ENCODE data around the gene KMT2C.
"Not testable (repeated sequence)": the region's sequence is repeated elsewhere in the genome, so short reads cannot be mapped to it uniquely, and the experiment has no call there.

Gene KMT2C

GRCh38 chr7:152462995-152463708 is 27.3 kb upstream of the KMT2C start:
- H3K36me3 Mint-ChIP-seq, result peaks cover 2% of the 10 kb centered on the region
- H3K27me3 Mint-ChIP-seq, result no peaks in the 10 kb centered on the region
- peak; percentile 1 for ATAC-seq

DNA sequence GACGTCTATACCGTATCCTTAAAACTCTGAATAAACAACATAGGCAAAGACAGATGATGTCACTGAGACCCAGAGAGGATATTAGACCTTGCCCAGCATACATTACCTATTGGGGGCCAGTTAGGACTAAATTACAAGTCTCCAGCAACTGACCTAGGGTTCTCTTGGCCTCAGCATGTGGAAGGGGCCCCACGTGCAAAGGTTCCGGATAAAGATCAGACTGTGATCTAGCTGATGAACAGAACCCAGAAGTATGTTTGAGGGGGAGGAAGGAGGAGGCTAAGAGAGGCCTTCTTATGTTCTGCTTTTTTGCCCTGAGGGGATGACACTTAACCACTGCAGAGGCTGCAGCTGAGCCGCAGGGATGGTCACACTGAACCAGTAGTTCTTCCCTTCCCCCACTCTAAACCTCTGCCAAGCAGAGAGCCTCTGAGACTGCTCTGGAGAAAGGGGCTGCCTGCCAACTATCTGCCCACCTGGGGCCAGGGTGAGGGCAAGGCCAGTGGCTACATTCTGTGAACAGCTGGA is 24.0 kb upstream of the KMT2C start:
- peaks cover 23% of the 10 kb centered on the region for H3K4me1 Mint-ChIP-seq
- no peaks in the 10 kb centered on the region for H3K27me3 Mint-ChIP-seq
- H3K36me3 Mint-ChIP-seq, result peaks cover 6% of the 10 kb centered on the region
- ATAC-seq, result peak; percentile 27
- peak overlapping the region; percentile 15 for H3K4me3 Mint-ChIP-seq
- no peaks in the 10 kb centered on the region for H3K9me3 Mint-ChIP-seq
- H3K27ac Mint-ChIP-seq, result peak overlapping the region; percentile 73

More at GRCh38 chr7:152462995-152463708, 27.3 kb upstream of the KMT2C start:
- H3K27ac Mint-ChIP-seq, result peak overlapping the region; percentile 57
- H3K4me3 Mint-ChIP-seq, result peak overlapping the region; percentile 93
- no peaks in the 10 kb centered on the region for H3K9me3 Mint-ChIP-seq
- H3K4me1 Mint-ChIP-seq, result peaks cover 29% of the 10 kb centered on the region

- Mint-ChIP-seq H3K4me3 (no peak overlapping the region), H3K9me3 (no peaks in the 10 kb centered on the region), H3K4me1 (no peaks in the 10 kb centered on the region), H3K27me3 (no peaks in the 10 kb centered on the region), H3K36me3 (no peaks in the 10 kb centered on the region), H3K27ac (no peak overlapping the region)
- ATAC-seq, result no peak
Observed at GRCh38 chr7:152451356-152451755, 15.6 kb upstream of the KMT2C start.

GRCh38 chr7:152445386-152446008 is 9.7 kb upstream of the KMT2C start:
- H3K4me3 Mint-ChIP-seq, ATAC-seq, H3K9me3 Mint-ChIP-seq, H3K27me3 Mint-ChIP-seq, H3K27ac Mint-ChIP-seq, H3K4me1 Mint-ChIP-seq, H3K36me3 Mint-ChIP-seq: not testable (repeated sequence)

DNA sequence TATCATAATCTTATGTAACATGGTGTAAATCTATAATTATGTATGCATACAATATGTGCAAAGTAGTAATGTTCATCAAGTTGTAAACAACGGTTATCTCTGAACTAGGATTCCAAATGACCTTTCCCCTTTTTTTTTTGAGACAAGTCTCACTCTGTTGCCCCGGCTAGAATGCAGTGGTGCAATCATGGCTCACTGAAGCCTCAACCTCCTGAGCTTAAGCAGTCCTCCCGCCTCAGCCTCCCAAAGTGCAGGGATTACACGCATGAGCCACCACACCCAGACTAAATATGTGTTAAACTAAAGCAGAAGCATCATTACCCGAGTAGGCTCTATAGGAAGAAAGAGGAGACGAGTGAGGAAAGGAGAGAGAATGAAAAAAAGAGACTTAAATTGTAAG is 7.8 kb upstream of the KMT2C start:
- H3K36me3 Mint-ChIP-seq, result no peaks in the 10 kb centered on the region
- no peaks in the 10 kb centered on the region for H3K27me3 Mint-ChIP-seq
- no peak for ATAC-seq
- H3K9me3 Mint-ChIP-seq, result no peaks in the 10 kb centered on the region
- H3K4me1 Mint-ChIP-seq, result no peaks in the 10 kb centered on the region
- no peak overlapping the region for H3K27ac Mint-ChIP-seq
- no peak overlapping the region for H3K4me3 Mint-ChIP-seq

GRCh38 chr7:152442330-152442835 is 6.6 kb upstream of the KMT2C start:
- Mint-ChIP-seq H3K9me3 (no peaks in the 10 kb centered on the region), H3K27ac (no peak overlapping the region), H3K4me1 (peaks cover 2% of the 10 kb centered on the region), H3K27me3 (no peaks in the 10 kb centered on the region), H3K4me3 (no peak overlapping the region), H3K36me3 (no peaks in the 10 kb centered on the region)
- ATAC-seq, result no peak

DNA sequence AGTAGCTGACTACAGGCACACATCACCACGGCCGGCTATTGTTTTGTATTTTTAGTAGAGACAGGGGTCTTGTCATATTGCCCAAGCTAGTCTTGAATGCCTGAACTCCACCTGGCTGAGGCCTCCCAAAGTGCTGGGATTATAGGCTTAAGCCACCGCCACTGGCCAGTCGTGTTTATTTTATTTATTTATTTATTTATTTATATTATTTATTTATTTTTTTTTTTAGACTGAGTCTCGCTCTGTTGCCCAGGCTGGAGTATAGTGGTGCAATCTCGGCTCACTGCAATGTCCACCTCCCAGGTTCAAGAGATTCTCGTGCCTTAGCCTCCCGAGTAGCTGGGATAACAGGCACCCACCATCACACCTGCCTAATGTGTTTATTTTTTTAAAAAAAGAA is 6.0 kb upstream of the KMT2C start:
- not testable (repeated sequence) for H3K9me3 Mint-ChIP-seq, H3K4me1 Mint-ChIP-seq, H3K36me3 Mint-ChIP-seq, ATAC-seq, H3K27ac Mint-ChIP-seq, H3K27me3 Mint-ChIP-seq, H3K4me3 Mint-ChIP-seq

- not testable (repeated sequence) for ATAC-seq, H3K27ac Mint-ChIP-seq, H3K27me3 Mint-ChIP-seq, H3K4me3 Mint-ChIP-seq, H3K36me3 Mint-ChIP-seq, H3K4me1 Mint-ChIP-seq, H3K9me3 Mint-ChIP-seq
Observed at GRCh38 chr7:152441168-152441567, 5.4 kb upstream of the KMT2C start.

GRCh38 chr7:152438017-152438416 is 2.2 kb upstream of the KMT2C start:
- not testable (repeated sequence) for H3K27me3 Mint-ChIP-seq, H3K9me3 Mint-ChIP-seq, H3K4me3 Mint-ChIP-seq, H3K27ac Mint-ChIP-seq, ATAC-seq, H3K36me3 Mint-ChIP-seq
- H3K4me1 Mint-ChIP-seq, result peaks cover 23% of the 10 kb centered on the region

- H3K36me3 Mint-ChIP-seq, H3K27me3 Mint-ChIP-seq, ATAC-seq, H3K9me3 Mint-ChIP-seq: not testable (repeated sequence)
- H3K27ac Mint-ChIP-seq, result peak overlapping the region; percentile 90
- H3K4me1 Mint-ChIP-seq, result peaks cover 23% of the 10 kb centered on the region
- peak overlapping the region; percentile 82 for H3K4me3 Mint-ChIP-seq
Observed at GRCh38 chr7:152436931-152437575, 1.2 kb upstream of the KMT2C start.

DNA sequence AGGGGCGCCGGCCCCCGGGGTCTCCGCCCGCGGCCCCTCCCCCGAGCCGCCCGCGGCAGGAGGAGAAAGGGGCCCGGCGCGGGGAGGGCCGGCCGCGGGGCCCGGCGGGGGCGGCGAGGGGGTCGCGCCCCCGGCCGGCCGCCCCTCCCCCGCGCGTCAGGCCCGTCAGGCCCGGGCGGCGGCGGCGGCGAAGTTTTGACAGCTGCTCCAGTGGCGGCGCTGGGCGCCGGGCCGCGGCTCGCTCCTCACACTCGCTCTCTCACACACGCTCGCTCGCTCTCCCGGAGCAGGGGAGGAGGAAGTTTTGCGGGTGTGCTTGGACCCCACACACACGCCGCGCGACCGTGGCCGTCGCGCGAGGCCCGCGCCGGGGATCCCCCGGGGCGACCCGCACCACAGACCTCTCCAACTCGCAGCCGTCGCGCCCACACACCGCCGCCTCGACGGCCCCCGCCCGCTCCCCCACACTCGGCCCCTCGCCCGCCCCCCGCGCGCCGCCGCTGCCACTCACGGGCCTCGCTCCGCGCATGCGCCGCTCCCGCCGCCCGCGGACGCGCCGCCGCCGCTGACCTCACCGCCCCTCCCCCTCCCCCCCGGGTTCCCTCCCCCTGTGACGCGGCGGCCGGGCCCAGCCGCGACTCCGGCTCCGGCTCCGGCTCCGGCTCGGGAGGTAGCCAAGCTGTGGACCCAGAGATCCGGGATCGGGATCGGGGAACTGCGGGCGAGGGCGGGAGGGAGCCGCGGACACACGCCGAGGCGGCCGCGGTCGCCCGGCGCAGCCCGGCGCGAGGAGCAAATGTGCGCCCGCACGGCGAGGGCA is 518 bp upstream of the KMT2C start:
- no peaks in the 10 kb centered on the region for H3K27me3 Mint-ChIP-seq
- ATAC-seq, result peak; percentile 82
- H3K36me3 Mint-ChIP-seq, result no peaks in the 10 kb centered on the region
- peak overlapping the region; percentile 82 for H3K4me3 Mint-ChIP-seq
- H3K9me3 Mint-ChIP-seq, result no peaks in the 10 kb centered on the region
- peak overlapping the region; percentile 90 for H3K27ac Mint-ChIP-seq
- H3K4me1 Mint-ChIP-seq, result peaks cover 25% of the 10 kb centered on the region

DNA sequence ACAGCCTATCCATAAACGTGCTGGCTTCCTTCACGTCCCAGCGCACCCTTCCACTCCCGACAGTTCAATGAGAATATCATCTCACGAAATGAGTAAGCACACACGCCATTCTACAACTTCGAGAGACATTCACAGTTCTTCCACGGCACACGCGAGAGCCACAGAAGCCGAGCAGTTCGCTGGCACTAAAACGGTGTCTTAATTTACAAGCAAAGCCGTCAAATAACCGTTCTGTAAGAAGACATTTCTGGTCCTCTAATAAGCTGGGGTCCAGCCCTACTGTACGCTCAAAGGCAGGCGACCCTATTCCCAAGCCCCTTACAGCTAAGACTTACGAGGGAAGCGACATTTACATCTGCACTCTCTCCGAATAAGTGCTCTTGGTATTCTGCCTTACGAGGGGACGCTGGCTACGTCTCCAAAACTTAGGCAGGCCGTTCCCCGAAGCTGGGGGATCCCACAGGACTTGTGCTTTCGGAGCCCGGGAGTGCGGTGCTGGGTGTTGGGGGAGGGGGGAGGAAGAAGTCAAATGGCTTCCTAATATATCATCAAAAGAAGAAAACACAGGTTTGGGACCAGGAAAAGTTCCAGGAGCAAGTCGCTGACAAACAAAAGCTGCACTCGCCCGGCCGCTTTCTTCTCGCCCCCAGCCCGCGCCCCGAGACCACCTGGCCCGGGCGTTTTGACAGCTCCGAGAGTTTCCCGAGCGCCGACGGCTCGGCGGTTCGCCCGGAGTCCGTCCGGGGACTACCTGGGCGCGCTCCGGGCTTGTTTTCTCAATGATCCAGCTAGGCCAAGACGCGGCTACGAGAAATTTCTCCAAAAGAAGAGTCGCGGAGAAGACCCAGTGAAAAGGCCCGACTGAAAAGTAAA is 1.1 kb downstream of the KMT2C start:
- ATAC-seq, result peak; percentile 35

DNA sequence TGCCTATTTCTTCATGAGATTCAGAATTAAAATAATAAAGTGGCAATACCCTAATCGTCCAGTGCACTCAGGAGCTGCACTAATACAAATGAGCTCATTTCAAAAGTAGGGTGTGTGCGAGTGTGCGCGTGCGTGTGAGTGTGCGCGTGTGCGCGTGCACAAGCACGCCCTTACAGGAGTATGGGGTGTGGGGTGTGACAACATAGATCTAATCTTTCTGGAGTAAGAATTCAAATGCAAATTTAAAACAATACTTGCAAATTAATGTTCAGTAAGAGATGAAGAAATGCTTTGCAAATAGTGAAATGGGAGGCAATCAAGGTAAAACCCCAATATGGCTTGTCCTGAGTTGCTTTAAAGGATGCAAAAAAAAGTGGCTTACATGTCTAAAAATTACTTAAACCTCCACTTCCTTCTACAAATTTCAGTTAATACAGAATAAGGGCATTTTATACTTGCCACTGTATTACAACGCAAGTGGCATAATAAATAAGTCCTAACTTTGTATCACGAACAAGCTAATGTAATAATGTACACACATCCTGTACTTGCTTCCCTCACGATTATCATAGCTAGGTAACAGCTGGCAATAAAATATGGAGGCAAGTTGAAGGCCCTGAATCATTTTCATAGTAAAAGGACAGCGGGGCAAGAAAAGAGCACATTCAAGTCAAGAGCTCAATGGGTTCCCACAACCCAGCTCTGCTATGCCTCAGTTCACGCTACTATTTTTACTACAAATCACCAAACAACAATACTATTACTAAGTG is 1.9 kb downstream of the KMT2C start:
- not testable (repeated sequence) for H3K27me3 Mint-ChIP-seq, H3K36me3 Mint-ChIP-seq, H3K9me3 Mint-ChIP-seq
- ATAC-seq, result peak; percentile 40
- H3K4me3 Mint-ChIP-seq, result peak overlapping the region; percentile 93
- peak overlapping the region; percentile 90 for H3K27ac Mint-ChIP-seq
- peaks cover 46% of the 10 kb centered on the region for H3K4me1 Mint-ChIP-seq

More for the DNA sequence above, 1.1 kb downstream of the KMT2C start:
- H3K4me1 Mint-ChIP-seq, result peaks cover 37% of the 10 kb centered on the region
- H3K27ac Mint-ChIP-seq, result peak overlapping the region; percentile 90
- H3K4me3 Mint-ChIP-seq, result peak overlapping the region; percentile 93
- not testable (repeated sequence) for H3K9me3 Mint-ChIP-seq, H3K27me3 Mint-ChIP-seq, H3K36me3 Mint-ChIP-seq

- H3K27ac Mint-ChIP-seq, H3K36me3 Mint-ChIP-seq, H3K27me3 Mint-ChIP-seq, H3K9me3 Mint-ChIP-seq, ATAC-seq: not testable (repeated sequence)
- Mint-ChIP-seq H3K4me1 (peaks cover 55% of the 10 kb centered on the region), H3K4me3 (peak overlapping the region; percentile 5)
Observed at GRCh38 chr7:152432735-152433134, 3.1 kb downstream of the KMT2C start.
